Prostate gland (tissue), 2 donors: ENCODE data around the gene GABRG2. TPM values are rescaled to one million over a fixed set of nuclear protein-coding genes. Genes with fewer than 3 reads are reported as not detected.
"Not testable (repeated sequence)": the region's sequence is repeated elsewhere in the genome, so short reads cannot be mapped to it uniquely, and the experiment has no call there.

Experiments
- DNase-seq: peaks from one replicate; pipeline ENCODE4 v3.0.0-alpha.2; 2019; ENCODE audit warnings: low spot score
- H3K27ac ChIP-seq, 2 donors: fragments of 200-600 bp; sonication (generic); 2 replicates each; pipeline ENCODE4 v1.5.1; 2017 to 2019
- H3K27me3 ChIP-seq: fragments of 200-600 bp; sonication (generic); replicated peaks from 2 replicates; pipeline ENCODE4 v1.5.1; 2019; ENCODE audit not compliant: insufficient read depth
- H3K36me3 ChIP-seq, 2 donors: fragments of 200-600 bp; sonication (generic); 1 replicate in 1 of 2; 2 replicates in 1 of 2; pipeline versions ENCODE4 v1.5.1 to v1.8.1; 2017 to 2019
- H3K4me1 ChIP-seq: fragments of 200-600 bp; sonication (generic); replicated peaks from 2 replicates; pipeline ENCODE4 v1.5.1; 2019
- H3K4me3 ChIP-seq, 2 donors: fragments of 200-600 bp; sonication (generic); 2 replicates each; pipeline ENCODE4 v1.5.1; 2017 to 2019
- H3K9me3 ChIP-seq: fragments of 200-600 bp; sonication (generic); 2 replicates; pipeline ENCODE4 v1.5.1; 2017
- POLR2A ChIP-seq: fragments of 450-650 bp; IDR thresholded peaks from one replicate; pipeline ENCODE4 v1.6.1; 2016; ENCODE audit warnings: antibody characterized with exemption, mild to moderate bottlenecking
- POLR2AphosphoS5 ChIP-seq: sonication (generic); formaldehyde crosslinking; IDR thresholded peaks from one replicate; pipeline ENCODE4 v1.6.1; 2017; ENCODE audit warnings: antibody characterized with exemption
- WGBS: methylation state at CpG from one replicate; pipeline ENCODE4 v1.1.5; 2018; 5-methylcytosine and 5-hydroxymethylcytosine counted together
- intact Hi-C: fragments of 100-400 bp; cut with DNase I; formaldehyde crosslinking; loops from one replicate; pipeline ENCODE4 v1.14.2; 2022
- total RNA-seq, 2 donors: library from RNA; depleted of rRNA; stranded (reverse); fragments of >200 nt; gene quantifications; one replicate each; pipeline ENCODE4 v1.1.0, GENCODE V29; 2016
- TF ChIP-seq, protein P1 (sequence below), 4 experiments: fragments of 200-600 bp in 2 of 4; fragments of 450-650 bp in 2 of 4; sonication (generic) in 2 of 4; IDR thresholded peaks; 1 replicate in 3 of 4; 2 replicates in 1 of 4; pipeline ENCODE4 v1.5.1; 2016 to 2019; ENCODE audit warnings: antibody characterized with exemption in 4 of 4, mild to moderate bottlenecking in 2 of 4, moderate library complexity in 2 of 4

GABRG2 gene
- total RNA-seq, 2 donors from 2014 or later = 0.68 TPM; not detected in 1

DNA sequence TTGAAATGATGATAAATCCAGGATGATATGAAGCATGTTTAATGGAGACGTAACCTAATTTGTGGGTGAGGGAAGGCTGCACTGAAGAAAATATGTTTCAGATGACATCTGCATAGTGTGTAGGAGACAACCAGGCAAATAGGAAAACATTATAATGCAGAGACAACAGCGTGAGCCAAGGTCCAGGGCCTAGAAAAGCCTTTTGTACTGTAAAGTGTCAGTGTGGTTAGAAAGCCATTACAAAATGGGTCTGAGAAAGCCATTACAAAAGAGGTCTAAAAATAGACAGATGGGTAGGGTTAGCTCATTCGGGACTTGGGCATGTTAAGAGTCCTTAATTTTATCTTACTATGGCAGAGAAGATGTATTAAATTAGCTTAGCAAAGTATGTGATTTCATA is 14.9 kb upstream of the GABRG2 start:
- no peak for DNase-seq
- TF ChIP-seq POLR2A (no peak), POLR2AphosphoS5 (no peak)
- TF ChIP-seq, protein P1, sequence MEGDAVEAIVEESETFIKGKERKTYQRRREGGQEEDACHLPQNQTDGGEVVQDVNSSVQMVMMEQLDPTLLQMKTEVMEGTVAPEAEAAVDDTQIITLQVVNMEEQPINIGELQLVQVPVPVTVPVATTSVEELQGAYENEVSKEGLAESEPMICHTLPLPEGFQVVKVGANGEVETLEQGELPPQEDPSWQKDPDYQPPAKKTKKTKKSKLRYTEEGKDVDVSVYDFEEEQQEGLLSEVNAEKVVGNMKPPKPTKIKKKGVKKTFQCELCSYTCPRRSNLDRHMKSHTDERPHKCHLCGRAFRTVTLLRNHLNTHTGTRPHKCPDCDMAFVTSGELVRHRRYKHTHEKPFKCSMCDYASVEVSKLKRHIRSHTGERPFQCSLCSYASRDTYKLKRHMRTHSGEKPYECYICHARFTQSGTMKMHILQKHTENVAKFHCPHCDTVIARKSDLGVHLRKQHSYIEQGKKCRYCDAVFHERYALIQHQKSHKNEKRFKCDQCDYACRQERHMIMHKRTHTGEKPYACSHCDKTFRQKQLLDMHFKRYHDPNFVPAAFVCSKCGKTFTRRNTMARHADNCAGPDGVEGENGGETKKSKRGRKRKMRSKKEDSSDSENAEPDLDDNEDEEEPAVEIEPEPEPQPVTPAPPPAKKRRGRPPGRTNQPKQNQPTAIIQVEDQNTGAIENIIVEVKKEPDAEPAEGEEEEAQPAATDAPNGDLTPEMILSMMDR (IDR thresholded peaks at IDR 0.05) = no peak
- no peaks in the 10 kb centered on the region for H3K36me3 ChIP-seq
- intact Hi-C loops = no loop called here
- WGBS = 69% methylated on average over 3 of the region's 3 CpGs
- H3K4me1 ChIP-seq = no peaks in the 10 kb centered on the region
- no peaks in the 10 kb centered on the region for H3K9me3 ChIP-seq
- H3K27ac ChIP-seq = no peak overlapping the region
- no peaks in the 10 kb centered on the region for H3K27me3 ChIP-seq
- H3K4me3 ChIP-seq = no peak overlapping the region

DNA sequence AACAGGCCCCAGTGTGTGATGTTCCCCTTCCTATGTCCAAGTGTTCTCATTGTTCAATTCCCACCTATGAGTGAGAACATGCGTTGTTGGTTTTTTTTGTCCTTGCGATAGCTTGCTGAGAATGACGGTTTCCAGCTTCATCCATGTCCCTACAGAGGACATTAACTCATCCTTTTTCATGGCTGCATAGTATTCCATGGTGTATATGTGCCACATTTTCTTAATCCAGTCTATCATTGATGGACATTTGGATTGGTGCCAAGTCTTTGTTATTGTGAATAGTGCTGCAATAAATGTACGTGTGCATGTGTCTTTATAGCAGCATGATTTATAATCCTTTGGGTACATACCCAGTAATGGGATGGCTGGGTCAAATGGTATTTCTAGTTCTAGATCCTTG is 12.5 kb upstream of the GABRG2 start:
- H3K9me3 ChIP-seq, H3K4me3 ChIP-seq, H3K36me3 ChIP-seq, H3K27me3 ChIP-seq, H3K27ac ChIP-seq, H3K4me1 ChIP-seq, DNase-seq, intact Hi-C loops: not testable (repeated sequence)
- 79% methylated on average over 4 of the region's 4 CpGs for WGBS

DNA sequence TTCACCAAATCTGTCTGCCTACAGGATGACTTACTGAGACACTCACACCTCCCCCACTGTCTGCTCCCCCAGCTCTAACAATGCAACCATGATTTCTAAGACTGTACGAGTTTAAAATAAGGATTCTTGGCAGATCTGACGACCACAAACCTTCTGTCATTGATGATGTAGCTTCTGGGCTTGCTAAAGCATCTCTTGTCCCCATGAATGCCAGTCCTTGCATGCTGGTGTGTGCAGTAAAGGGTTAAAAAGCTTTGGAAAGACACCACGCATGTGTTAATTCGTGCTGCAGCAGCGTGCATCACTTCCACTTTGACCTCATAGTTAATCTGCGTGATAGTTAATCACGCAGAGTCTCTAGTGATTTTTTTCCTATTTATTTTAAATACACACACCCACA is 411 bp upstream of the GABRG2 start:
- no peak for DNase-seq
- Histone ChIP-seq H3K36me3 (no peaks in the 10 kb centered on the region), H3K9me3 (no peaks in the 10 kb centered on the region), H3K27ac (no peak overlapping the region), H3K4me1 (no peaks in the 10 kb centered on the region), H3K27me3 (no peaks in the 10 kb centered on the region), H3K4me3 (no peak overlapping the region)
- no peak for TF ChIP-seq POLR2AphosphoS5
- TF ChIP-seq, protein P1 (IDR thresholded peaks at IDR 0.05) = no peak
- no peak for TF ChIP-seq POLR2A
- intact Hi-C loops = no loop called here
- WGBS = 8% methylated on average over 7 of the region's 7 CpGs

DNA sequence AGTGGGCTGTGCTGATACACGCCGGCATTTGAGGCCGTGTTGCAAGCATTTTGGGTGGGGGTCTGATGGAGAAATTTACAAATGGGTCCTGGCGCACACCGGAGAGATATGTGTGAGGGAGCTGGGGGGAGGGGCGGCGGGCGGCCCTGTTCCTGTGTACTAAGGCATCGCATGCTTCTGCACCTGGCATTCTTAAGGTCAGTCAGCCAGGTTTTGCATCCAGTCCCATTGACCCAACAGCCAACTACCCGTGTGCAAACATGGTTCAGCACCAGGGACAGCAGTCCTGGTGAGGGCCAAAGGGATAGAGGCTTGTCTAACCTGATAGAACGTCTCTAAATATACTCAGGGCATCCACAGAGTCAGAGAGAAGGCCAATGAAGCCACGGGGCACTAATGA is 839 bp downstream of the GABRG2 start:
- H3K9me3 ChIP-seq = no peaks in the 10 kb centered on the region
- no peaks in the 10 kb centered on the region for H3K36me3 ChIP-seq
- no peaks in the 10 kb centered on the region for H3K4me1 ChIP-seq
- no peak overlapping the region for H3K4me3 ChIP-seq
- intact Hi-C loops = no loop called here
- TF ChIP-seq POLR2A (no peak), POLR2AphosphoS5 (no peak)
- TF ChIP-seq, protein P1 (IDR thresholded peaks at IDR 0.05) = no peak
- no peak for DNase-seq
- WGBS = 2% methylated on average over 12 of the region's 12 CpGs
- no peak overlapping the region for H3K27ac ChIP-seq
- H3K27me3 ChIP-seq = no peaks in the 10 kb centered on the region

DNA sequence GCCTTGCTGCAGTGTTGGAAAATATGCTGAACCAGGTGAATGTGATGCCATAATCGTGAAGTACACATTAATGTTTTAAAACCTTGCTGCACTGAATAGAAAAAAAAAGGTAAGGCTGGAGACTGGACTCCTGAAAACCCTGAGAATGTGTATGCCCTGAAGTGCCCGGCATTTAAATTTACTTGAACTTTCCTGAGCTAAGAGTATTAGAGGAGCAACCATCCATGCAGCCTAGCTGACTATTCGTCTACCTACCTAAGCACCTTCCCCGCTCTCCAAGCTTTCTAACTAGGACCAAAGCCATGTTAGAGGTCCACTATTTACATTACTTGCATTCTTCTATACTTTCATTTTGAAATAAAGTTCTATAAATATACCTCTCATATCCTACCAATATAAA is 1.4 kb downstream of the GABRG2 start:
- intact Hi-C loops = no loop called here
- Histone ChIP-seq H3K27ac (no peak overlapping the region), H3K9me3 (no peaks in the 10 kb centered on the region), H3K27me3 (no peaks in the 10 kb centered on the region), H3K36me3 (no peaks in the 10 kb centered on the region), H3K4me1 (no peaks in the 10 kb centered on the region), H3K4me3 (no peak overlapping the region)
- DNase-seq = no peak
- WGBS = 73% methylated on average over 4 of the region's 4 CpGs
- no peak for TF ChIP-seq POLR2AphosphoS5
- TF ChIP-seq, protein P1 (IDR thresholded peaks at IDR 0.05) = no peak
- no peak for TF ChIP-seq POLR2A
